BLaER1 (cell line): Measurements from ENCODE around the gene PPP4C.
"Not testable (repeated sequence)": the region's sequence is repeated elsewhere in the genome, so short reads cannot be mapped to it uniquely, and the experiment has no call there.

Source experiments
- H3K27ac ChIP-seq: shearing (Covaris generic); formaldehyde crosslinking; 2 replicates; pipeline ENCODE4 v1.8.1; 2022
- H3K27me3 ChIP-seq: shearing (Covaris generic); formaldehyde crosslinking; 2 replicates; pipeline ENCODE4 v1.8.1; 2022
- H3K36me3 ChIP-seq: shearing (Covaris generic); formaldehyde crosslinking; 2 replicates; pipeline ENCODE4 v1.8.1; 2022
- H3K4me1 ChIP-seq: shearing (Covaris generic); formaldehyde crosslinking; 2 replicates; pipeline ENCODE4 v1.8.1; 2022
- H3K4me2 ChIP-seq: shearing (Covaris generic); formaldehyde crosslinking; 2 replicates; pipeline ENCODE4 v1.8.1; 2022
- H3K4me3 ChIP-seq: shearing (Covaris generic); formaldehyde crosslinking; 2 replicates; pipeline ENCODE4 v1.8.1; 2022
- H3K9ac ChIP-seq: shearing (Covaris generic); formaldehyde crosslinking; 2 replicates; pipeline ENCODE4 v1.8.1; 2022
- H3K9me3 ChIP-seq: shearing (Covaris generic); formaldehyde crosslinking; 2 replicates; pipeline ENCODE4 v1.8.1; 2022
- H4K20me1 ChIP-seq: shearing (Covaris generic); formaldehyde crosslinking; 2 replicates; pipeline ENCODE4 v1.8.1; 2022
- Cebpa-rat ChIP-seq: shearing (Covaris generic); IDR thresholded peaks from 2 replicates; pipeline ENCODE4 v1.8.1; 2022

Gene PPP4C

DNA sequence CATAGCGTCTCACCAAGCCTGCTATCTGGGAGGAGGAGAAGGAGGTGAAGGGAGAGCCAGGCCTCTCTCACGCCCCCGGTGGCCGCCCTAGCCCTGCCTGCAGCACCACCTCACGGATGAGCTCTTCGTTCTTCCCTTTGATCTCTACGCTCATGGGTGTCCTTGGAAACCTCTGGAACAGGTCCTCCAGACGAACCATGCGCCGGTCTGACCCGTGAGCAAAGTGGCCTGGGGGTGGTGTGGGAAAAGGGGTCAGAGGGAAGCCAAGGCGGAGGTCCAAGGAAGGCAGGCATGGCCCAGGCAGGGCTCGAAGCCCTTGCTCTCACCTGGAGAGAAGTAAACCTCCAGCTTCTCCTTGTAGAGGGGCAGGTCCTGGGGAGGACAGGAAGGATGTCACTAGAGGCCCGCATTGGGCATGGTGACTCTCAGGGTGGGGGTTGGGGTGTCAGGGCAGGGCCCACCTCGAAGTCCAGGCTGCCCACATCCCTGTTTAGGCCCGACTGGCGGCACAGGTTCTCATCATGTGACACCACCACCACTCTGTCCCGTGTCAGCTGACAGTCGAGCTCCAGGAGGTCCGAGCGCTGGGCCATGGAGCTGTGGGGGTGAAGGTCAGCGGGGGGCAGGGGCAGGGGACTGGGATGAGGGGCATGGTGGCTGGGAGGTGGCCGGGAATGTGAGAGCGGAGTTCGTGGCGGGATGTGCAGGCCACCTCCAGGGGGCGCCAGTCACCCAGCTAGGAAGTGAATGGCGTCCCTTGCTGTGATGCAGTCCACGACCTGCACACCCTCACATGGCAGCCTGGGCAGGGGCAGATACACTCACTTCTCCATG lies 36.6 kb downstream of the PPP4C start:
- Histone ChIP-seq H3K4me3 (no peak overlapping the region), H3K4me2 (no peak overlapping the region), H3K9ac (no peak overlapping the region), H3K27ac (no peak overlapping the region), H3K27me3 (no peaks in the 10 kb centered on the region), H3K9me3 (no peaks in the 10 kb centered on the region), H4K20me1 (no peaks in the 10 kb centered on the region), H3K36me3 (peaks cover 95% of the 10 kb centered on the region), H3K4me1 (no peaks in the 10 kb centered on the region)
- no peak for TF ChIP-seq Cebpa-rat

DNA sequence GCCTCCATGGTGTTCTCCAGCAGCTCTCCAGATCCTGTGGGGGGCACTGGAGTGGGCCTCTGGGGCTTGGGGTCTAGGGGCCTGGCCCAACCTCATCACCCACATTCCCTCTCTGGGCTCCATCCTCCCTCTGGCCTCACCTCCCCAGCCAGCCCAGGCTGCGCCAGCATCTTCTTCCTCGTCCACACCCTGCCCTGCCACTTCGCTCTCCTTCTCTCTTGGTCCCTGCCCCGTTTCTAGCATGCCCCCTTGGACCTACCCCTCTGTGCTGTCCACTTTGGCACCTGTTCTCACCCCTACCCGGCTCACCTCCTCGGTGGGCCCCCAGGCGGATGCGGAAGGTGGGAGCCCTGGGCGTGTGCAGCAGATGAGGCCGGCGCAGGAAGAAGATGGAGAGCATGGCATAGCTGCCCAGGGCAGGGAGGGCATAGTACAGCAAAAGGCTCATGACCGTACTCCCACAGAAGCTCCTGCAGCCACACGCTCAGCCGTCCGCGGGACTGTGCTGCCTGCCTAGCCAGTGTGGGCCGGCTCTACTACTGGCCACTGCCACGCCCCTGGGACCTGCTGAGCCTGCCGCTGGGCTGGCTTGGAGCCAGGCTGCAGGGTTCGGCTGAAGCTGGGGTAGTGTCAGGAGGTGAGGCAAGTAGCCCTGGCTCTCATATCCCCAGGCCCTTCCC lies 37.4 kb downstream of the PPP4C start, which contains the start of gene GDPD3:
GDPD3 (minus strand) TSS at position 507 of the 680 bp plus-strand sequence; CDS start at position 448, 59 bp downstream.
- Histone ChIP-seq H3K9me3 (no peaks in the 10 kb centered on the region), H3K27ac (no peak within 1 kb of the TSS), H3K36me3 (peaks cover 95% of the 10 kb centered on the region), H3K9ac (no peak within 1 kb of the TSS), H4K20me1 (no peaks in the 10 kb centered on the region), H3K4me1 (peaks cover 3% of the 10 kb centered on the region), H3K27me3 (no peaks in the 10 kb centered on the region), H3K4me2 (no peak within 1 kb of the TSS), H3K4me3 (no peak within 1 kb of the TSS)
- TF ChIP-seq Cebpa-rat = no peak

DNA sequence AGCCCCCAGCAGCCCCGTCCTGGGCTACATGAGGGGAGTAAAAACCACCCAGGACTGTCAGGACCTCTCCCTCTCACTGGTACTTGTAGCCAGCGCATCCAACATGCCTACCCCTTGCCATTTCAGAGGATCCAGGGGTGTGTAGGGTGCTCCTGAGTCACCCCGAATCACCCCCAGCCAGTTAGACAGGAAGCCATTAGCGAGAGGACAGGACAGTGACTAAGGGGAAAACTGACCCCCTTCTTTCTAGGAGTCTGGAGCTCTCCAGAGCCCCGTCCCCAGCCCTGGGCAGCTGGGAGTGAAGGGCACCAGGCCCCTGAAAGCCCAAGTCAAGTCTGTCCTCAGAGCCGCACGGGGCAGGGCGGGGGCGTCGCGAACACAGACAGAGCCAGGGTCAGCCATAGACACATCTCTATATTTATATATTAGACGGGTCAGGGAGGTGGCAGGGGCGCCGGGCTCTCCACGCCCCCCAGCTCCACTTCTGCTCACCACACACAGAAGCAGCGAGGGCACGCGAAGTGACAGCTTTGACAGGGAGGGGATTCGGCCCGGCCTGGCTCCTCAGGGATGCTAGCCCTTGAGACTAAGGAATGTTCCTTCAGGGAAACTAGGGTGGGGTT lies 38.0 kb downstream of the PPP4C start:
- no peak overlapping the region for H3K4me2 ChIP-seq

DNA sequence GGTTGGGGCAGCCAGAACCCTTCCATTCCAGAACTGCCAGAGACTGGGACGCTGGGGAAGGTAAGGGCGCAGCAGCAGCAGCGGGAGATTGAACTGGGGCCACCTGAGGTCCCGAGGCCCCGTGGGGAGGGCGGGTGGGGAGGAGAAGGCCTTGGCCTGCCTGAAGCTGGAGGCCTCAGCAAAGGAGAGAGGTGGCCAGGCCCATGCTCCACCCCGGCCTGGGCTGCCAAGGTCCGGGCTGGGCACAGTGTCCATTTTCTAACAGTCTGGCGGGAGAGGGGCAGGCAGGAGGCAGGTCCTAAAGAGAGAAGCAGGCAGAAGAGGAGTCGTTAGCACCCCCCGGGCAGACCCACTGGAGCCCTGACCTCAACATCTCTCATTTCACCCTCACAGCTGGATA lies 38.6 kb downstream of the PPP4C start:
- no peak overlapping the region for H3K27ac ChIP-seq
- no peaks in the 10 kb centered on the region for H4K20me1 ChIP-seq
- H3K9ac ChIP-seq = no peak overlapping the region
- no peak overlapping the region for H3K4me2 ChIP-seq
- H3K4me1 ChIP-seq = peaks cover 12% of the 10 kb centered on the region
- H3K27me3 ChIP-seq = no peaks in the 10 kb centered on the region
- TF ChIP-seq Cebpa-rat = no peak
- H3K36me3 ChIP-seq = peaks cover 97% of the 10 kb centered on the region
- H3K4me3 ChIP-seq = no peak overlapping the region
- no peaks in the 10 kb centered on the region for H3K9me3 ChIP-seq

More for the DNA sequence above, 38.0 kb downstream of the PPP4C start:
- H3K9ac ChIP-seq = no peak overlapping the region
- H3K4me3 ChIP-seq = no peak overlapping the region
- peaks cover 96% of the 10 kb centered on the region for H3K36me3 ChIP-seq
- no peak for TF ChIP-seq Cebpa-rat
- no peak overlapping the region for H3K27ac ChIP-seq
- H4K20me1 ChIP-seq = no peaks in the 10 kb centered on the region
- H3K9me3 ChIP-seq = no peaks in the 10 kb centered on the region
- no peaks in the 10 kb centered on the region for H3K27me3 ChIP-seq
- peaks cover 10% of the 10 kb centered on the region for H3K4me1 ChIP-seq

DNA sequence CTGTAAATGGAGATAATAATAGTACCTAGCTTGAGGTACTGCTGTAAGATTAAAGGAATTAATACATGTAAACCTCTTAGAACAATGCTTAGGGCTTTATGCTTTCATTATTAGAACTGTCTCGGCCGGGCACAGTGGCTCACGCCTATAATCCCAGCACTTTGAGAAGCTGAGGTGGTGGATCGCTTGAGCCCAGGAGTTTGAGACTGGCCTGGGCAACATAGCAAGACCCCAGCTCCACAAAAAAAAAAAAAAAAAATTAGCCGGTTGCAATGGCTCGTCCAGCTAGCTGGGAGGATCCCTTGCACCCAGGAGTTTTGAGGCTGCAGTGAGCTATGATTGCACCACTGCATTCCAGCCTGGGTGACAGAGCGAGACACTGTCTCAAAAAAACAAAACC lies 39.0 kb downstream of the PPP4C start:
- H3K4me2 ChIP-seq, H4K20me1 ChIP-seq, H3K9ac ChIP-seq, H3K27ac ChIP-seq, H3K9me3 ChIP-seq, H3K27me3 ChIP-seq, H3K4me3 ChIP-seq: not testable (repeated sequence)
- H3K36me3 ChIP-seq = peaks cover 97% of the 10 kb centered on the region
- H3K4me1 ChIP-seq = peaks cover 12% of the 10 kb centered on the region

DNA sequence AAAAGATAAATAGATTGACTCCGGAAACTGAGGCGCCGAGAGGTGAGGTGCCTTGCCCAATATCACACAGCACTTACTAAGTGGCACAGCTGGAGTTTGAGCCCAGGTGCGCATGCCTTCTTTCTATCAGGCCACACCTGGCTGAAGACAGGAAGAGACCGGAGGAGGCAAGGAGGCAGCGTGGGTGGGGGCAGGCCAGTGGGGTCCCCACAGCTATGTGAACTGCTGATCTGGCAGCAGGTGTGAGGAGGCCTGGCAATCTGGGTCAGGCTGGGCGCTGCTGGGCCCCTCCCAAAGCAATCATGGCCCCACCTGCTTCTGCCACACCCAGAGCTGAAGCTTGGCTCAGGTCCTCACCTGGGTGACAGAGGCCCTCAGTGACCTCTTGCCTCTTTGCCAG lies 39.4 kb downstream of the PPP4C start:
- H3K4me2 ChIP-seq = no peak overlapping the region

DNA sequence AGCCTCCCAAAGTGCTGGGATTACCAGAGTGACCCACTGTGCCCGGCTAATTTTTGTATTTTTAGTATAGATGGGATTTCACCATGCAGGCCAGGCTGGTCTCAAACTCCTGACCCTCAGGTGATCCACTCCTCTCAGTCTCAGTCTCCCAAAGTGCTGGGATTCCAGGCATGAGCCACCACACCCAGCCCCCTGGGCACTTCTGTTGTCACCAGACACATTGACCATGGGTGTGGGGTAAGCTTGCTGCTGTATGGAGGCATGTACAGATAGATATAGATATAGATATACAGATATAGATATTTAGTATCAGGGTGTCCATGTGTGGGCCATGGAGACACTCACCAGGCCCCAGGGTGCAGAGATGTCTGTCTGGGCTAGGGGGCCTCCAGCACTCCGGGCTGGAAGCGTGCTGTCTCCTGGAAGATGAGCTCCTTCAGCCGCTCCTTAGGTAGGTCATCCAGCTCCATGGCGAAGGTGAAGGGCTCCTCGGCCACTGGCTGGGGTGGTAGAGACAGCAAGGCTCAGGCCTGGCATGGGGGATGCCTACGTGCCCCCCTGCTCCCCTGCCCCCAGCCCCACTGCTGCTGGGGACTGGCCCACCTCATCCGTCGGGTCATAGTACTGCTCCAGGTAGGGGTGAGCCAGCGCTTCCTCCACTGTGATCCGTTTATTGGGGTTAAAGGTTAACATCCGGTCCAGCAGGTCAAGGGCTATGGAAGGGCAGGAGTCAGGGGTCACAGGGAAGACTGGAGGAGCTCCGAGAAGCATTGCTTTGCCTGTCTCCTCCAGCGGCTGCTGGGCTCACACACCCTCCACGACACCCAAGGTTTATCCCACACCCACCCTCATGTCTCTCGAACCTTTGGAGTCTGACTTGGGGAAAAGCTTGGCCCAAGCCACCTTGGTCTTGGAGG lies 40.8 kb downstream of the PPP4C start:
- H3K4me3 ChIP-seq = no peak overlapping the region
- H3K4me1 ChIP-seq = peaks cover 24% of the 10 kb centered on the region
- no peaks in the 10 kb centered on the region for H3K9me3 ChIP-seq
- no peaks in the 10 kb centered on the region for H3K27me3 ChIP-seq
- no peak for TF ChIP-seq Cebpa-rat
- H4K20me1 ChIP-seq = no peaks in the 10 kb centered on the region
- no peak overlapping the region for H3K4me2 ChIP-seq
- peaks cover 88% of the 10 kb centered on the region for H3K36me3 ChIP-seq
- no peak overlapping the region for H3K9ac ChIP-seq
- H3K27ac ChIP-seq = no peak overlapping the region

More for the DNA sequence above, 39.4 kb downstream of the PPP4C start:
- Histone ChIP-seq H3K4me3 (no peak overlapping the region), H3K36me3 (peaks cover 95% of the 10 kb centered on the region), H3K9me3 (no peaks in the 10 kb centered on the region), H4K20me1 (no peaks in the 10 kb centered on the region), H3K27ac (no peak overlapping the region), H3K9ac (no peak overlapping the region), H3K27me3 (no peaks in the 10 kb centered on the region), H3K4me1 (peaks cover 12% of the 10 kb centered on the region)
- no peak for TF ChIP-seq Cebpa-rat

DNA sequence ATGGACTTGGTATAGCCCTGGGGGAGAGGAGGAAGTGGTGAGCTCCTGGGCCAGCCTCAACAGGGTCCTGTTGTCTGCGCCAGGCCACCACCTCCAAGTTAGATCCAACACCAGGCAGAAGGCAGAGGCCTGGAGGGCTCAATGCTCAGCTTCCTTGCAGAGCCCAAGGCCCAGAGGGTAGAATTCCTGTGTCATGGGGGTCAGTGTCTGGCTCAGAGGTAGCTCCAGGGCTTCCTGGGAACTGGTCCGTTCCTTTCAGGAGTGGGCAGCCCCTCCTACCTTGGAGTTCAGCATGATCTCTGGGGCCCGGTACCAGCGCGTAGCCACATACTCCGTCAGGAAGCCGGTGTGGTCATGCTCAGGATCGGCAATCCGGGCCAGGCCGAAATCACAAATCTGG lies 42.0 kb downstream of the PPP4C start:
- Histone ChIP-seq H3K4me1 (peaks cover 34% of the 10 kb centered on the region), H3K27ac (no peak overlapping the region), H3K9ac (no peak overlapping the region), H3K9me3 (no peaks in the 10 kb centered on the region), H3K27me3 (no peaks in the 10 kb centered on the region), H4K20me1 (no peaks in the 10 kb centered on the region), H3K4me3 (no peak overlapping the region), H3K36me3 (peaks cover 81% of the 10 kb centered on the region), H3K4me2 (no peak overlapping the region)
- no peak for TF ChIP-seq Cebpa-rat

DNA sequence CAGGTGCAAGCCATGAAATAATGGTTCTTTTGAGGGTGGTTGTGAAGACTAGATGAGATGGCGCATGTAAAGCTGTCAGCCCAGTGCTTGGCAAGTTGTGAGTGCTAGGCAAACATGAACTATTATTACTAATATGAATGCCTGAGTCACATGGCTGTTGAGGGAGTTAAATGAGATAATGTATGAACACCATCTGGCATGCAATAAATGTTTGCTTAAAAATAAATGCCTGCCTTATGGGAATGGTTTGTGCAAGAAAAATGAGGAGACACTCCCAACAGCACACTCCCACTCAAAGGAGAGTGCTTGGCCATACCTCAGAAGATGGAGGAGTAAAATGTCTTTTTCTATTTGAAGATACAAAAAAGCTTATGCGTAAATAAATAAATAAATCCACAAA lies 43.6 kb downstream of the PPP4C start:
- Histone ChIP-seq H3K9me3 (no peaks in the 10 kb centered on the region), H3K4me3 (no peak overlapping the region), H3K36me3 (peaks cover 66% of the 10 kb centered on the region), H4K20me1 (no peaks in the 10 kb centered on the region), H3K4me1 (peaks cover 39% of the 10 kb centered on the region), H3K27me3 (no peaks in the 10 kb centered on the region), H3K27ac (no peak overlapping the region), H3K4me2 (no peak overlapping the region), H3K9ac (no peak overlapping the region)
- TF ChIP-seq Cebpa-rat = no peak
